Forelimb muscle (tissue), 1 donor: Measurements from ENCODE around the gene SLC7A6OS. TPM values are rescaled to one million over a fixed set of nuclear protein-coding genes. Genes with fewer than 3 reads are reported as not detected.
"Not testable (repeated sequence)": the region's sequence is repeated elsewhere in the genome, so short reads cannot be mapped to it uniquely, and the experiment has no call there.

Experiments used
- DNase-seq: peaks from one replicate; pipeline ENCODE4 v3.0.0-alpha.2; 2013; ENCODE audit warnings: low read depth
- polyA plus RNA-seq: library from polyadenylated mRNA; unstranded; fragments of 120-200 nt; gene quantifications from one replicate; pipeline ENCODE4 v1.2.1, GENCODE V29; 2013; ENCODE audit not compliant: insufficient read length

SLC7A6OS gene
- polyA plus RNA-seq, 1 donor: 17.5 TPM

- no peak for DNase-seq
Observed at GRCh38 chr16:68298907-68299561, 11.7 kb downstream of the SLC7A6OS start.

DNA sequence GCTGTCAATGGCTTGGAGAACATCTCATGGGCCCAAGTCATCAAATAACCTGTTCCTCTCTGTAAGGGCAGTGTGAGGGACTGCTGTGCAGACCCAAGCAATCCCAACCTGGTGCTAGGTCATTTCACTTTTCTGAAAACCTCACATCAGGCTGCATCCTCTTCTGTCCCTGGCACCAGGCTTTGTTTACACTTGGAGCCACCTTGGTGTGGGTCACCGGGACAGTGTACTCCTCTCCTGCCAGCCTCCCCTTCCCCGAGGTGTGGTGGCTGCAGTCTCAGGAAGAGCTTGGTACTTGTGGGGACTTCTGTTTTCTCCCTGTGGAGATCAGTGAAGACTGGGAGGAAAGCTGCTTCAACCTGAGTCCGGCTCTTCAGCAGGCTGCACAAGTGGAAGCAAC lies 12.4 kb downstream of the SLC7A6OS start:
- no peak for DNase-seq

DNA sequence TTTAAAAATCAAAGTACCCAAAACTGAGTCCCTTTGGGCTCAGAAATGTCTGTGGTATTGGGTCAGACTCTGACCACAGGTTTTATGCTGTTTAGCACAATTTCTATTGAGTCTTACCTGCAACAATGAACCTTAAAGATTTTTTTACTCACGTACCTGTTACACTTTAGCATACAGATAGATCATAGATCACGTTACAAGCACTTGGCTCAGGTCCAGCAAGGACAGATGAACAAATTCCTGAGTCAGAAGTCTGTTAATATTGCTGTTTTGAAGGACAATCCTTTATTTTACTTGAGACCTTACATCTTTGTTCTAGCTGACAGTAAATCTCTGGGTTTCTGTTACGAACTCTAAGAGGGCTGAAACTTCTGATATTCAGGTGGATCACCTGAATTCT lies 12.8 kb downstream of the SLC7A6OS start:
- no peak for DNase-seq

DNA sequence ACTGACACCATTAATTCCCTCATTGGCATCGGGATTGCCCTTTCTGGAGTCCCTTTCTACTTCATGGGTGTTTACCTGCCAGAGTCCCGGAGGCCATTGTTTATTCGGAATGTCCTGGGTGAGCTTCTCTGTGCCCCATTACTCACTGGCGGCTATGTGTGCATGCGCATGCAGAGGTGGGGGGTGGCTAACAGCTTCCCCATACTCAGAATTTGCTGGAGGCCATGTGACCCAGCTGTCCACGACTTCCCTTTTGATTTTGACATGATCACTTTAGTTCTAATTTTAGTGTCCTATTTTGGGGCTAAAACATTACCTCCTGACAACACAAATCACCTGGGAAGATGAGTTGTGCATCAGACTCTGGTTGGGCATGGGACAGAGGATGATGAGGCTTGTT lies 14.1 kb downstream of the SLC7A6OS start:
- DNase-seq: no peak

GRCh38 chr16:68296291-68296690 lies 14.5 kb downstream of the SLC7A6OS start:
- DNase-seq: no peak

DNA sequence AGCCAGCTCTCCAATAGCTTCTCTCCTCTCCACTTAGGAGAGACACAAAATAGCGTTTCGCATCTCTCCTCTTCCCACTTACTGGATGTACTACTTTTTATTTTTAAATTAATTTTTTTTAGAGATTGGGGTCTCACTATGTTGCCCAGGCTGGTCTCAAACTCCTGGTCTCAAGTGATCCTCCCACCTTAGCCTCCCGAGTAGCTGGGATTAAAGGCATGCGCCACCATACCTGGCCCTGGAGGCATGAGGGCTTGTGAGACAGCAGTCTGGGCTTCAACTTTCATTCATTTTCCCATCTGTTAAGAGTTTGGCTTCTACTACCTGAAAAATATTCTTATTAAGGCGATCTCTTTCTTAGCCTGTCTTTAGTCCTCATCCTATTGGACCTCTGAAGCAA lies 18.3 kb downstream of the SLC7A6OS start:
- no peak for DNase-seq

- DNase-seq: no peak
Observed at GRCh38 chr16:68291227-68291626, 19.5 kb downstream of the SLC7A6OS start.

- no peak for DNase-seq
Observed at GRCh38 chr16:68290450-68290849, 20.3 kb downstream of the SLC7A6OS start.

- no peak for DNase-seq
Observed at GRCh38 chr16:68289621-68290329, 21.0 kb downstream of the SLC7A6OS start.

DNA sequence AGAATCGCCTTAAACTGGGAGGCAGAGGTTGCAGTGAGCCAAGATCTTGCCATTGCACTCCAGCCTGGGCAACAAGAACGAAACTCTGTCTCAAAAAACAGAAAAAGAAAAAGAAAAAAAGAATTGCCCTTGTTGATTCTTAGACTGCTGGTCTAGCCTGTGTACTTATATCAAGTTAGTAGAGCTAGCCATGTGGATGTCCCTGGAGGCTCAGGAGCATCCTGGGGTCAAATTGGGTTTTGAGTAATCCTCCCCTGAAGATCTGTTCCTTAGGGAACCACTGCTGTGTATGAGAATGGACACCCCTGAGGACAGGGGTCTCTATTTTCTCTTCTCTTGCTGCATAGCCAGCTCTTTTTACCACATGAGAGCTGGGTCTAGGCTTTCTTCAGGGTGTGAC lies 21.5 kb downstream of the SLC7A6OS start:
- DNase-seq: no peak

- DNase-seq: not testable (repeated sequence)
Observed at GRCh38 chr16:68288796-68289195, 21.9 kb downstream of the SLC7A6OS start.

DNA sequence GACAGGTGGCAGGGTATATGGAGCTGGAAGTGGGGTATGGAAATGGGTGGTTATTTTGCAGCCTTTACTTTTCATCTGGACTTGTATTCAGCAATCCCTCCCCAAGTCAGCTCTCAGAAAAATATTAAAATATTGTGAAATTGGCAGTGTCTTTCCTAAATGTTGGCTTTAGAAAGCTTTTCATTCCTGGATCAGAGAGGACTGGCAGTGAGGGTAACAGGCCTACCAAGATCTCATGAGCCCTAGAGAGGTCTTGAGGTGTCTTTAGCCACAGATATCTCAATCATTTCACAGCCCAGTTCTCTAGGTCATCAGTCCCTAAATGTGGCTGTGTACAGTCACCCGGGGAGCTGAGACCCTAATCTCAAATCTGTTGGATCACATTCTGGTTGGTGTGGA lies 22.5 kb downstream of the SLC7A6OS start:
- DNase-seq: no peak

- DNase-seq: no peak
Observed at GRCh38 chr16:68287276-68288251, 23.2 kb downstream of the SLC7A6OS start.

DNA sequence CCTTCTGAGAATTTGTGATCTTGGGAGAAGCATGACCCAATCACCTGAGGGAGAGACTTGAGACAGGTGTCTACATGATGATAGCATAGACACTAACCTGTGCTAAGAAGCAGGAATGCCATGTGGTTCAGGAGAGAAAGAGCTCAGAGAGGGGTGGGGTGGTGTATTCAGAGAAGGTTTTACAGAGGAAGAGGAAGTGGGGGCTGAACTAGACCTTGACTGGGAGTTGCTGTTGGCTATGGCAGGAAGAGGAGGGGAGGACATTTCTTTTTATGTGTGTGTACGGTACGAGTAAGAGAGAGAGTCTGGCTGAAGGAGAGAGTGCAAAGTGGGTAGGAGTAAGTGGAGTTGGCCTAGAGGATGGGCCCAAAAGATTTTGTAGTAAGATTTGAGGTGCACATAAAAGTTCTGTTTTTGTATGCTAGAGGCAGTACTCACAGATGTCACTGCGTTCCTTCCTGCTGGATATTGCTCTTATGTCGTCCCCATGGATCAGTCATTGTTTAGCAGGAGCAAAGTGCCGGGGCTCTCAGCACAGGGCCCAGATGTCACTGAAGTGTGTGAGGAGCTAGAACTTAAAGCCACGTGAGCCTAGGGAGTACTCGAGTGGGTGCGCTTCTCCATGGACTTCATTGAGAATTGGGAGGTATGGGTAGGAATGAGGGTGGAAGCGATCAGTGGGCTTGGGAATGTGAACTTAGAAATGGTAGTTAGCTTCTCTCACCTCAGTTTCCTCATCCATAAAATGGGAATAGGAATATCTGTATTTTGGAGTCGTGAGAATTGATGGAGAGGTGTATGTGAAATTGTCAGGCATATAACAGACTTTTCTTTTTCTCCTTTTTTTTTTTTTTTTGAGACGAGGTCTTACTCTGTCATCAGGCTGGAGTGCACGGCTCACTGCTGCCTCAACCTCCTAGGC lies 24.3 kb downstream of the SLC7A6OS start:
- no peak for DNase-seq

GRCh38 chr16:68285683-68286082 lies 25.1 kb downstream of the SLC7A6OS start:
- DNase-seq: no peak

DNA sequence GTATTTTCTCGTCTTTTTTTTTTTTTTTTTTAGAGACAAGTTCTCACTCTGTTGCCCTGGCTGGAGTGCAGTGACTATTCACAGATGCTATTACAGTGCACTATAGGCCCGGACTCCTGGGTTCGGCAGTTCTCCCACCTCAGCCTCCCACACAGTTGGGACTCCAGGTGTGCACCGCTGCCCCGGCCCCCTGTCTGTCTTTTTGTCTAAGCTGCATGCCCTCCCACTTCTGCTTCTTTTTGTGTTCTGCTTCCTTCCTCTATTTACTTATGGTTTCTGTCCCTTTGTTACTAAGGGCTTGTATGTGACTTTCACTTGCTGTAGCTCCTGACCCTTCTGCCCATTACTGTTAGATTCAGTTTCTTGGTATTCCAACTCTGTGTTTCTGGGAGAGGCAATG lies 25.9 kb downstream of the SLC7A6OS start:
- DNase-seq: no peak

DNA sequence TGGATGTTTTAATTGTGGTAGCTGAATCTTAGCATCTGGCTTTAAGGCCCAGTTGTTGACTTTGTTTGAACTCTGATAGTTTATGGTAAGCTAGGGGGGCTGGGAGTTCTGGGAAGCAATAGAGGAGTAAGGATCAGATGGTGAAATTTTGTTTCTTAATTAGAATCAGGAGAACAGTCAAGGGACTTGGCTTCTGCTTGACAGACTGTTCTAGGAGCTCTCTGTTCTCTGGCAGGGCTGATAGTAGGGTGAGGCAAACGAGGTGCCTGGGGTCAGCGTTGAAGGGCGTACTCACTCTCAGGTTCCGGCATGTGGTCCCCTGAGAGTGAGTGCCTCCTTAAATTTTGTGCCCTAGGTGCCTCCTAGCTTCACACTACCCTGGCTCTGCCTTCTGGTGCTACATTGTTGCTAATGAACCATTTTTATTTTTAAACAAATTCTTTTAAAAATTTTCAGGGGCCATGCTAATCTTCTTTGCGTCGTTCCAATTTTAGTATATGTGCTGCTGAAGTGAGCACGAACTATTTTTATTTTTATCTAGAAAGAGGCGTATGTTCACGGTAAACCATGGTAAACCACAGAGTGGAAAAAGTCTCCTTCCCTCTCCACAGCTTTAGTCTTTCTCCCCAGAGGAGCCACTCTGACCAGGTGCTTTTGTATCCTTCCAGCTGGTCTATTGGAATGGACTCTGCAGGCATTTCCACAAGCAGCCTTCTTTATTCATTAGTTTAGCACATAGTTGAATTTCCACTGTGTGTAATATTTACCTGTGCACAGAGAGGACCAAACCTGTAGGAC lies 26.7 kb downstream of the SLC7A6OS start:
- DNase-seq: no peak

DNA sequence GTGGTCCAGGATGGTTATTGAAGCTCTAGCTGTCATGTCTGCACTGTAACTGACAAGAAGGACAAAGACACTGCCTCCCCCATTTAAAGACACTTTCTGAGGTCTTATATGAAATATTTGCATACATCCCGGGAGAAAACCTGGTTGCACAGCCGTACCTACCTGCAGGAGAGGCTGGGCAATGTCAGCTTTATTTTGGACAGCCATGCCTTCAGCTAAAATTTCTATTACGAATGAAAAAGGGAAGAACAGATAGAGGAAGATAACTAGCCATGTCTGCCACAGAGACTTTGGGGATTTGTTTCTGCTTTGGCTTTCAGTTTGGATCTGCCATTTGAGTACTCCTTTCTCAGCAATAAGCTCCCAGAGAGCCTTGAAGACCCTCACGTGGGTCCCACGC lies 27.4 kb downstream of the SLC7A6OS start:
- DNase-seq: no peak

DNA sequence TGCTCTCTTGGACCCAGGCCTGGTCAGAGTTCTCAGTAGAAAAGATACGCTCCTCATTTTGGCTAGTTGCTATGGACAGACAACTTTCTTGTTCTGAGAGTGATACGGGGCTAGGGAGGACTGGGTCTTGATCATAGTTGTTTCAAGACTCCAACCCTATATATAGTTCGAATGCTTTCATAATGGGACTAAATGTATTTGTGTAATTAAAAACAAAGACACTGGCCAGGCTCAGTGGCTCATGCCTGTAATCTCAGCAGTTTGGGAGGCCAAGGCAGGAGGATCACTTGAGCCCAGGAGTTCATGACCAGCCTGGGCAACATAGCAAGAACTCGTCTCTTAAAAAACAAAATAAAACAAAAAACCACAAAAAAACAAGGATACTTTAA lies 28.7 kb downstream of the SLC7A6OS start:
- DNase-seq: no peak

GRCh38 chr16:68281368-68282063 lies 29.2 kb downstream of the SLC7A6OS start:
- no peak for DNase-seq
